ENCODE data around the gene RABEP1.

The RABEP1 gene

GRCh38 chr17:5344914-5345313, 62.8 kb downstream of the RABEP1 start:
- no peak overlapping the region for H3K4me3 ChIP-seq (ENCODE audit: low read depth, low read length)
- TF ChIP-seq CTCF (IDR thresholded peaks at IDR 0.05; ENCODE audit: borderline replicate concordance, insufficient read depth, low read depth, low read length) = no peak

- no peak for TF ChIP-seq CTCF (IDR thresholded peaks at IDR 0.05; ENCODE audit: borderline replicate concordance, insufficient read depth, low read depth, low read length)
- no peak overlapping the region for H3K4me3 ChIP-seq (ENCODE audit: low read depth, low read length)
These were observed 70.7 kb downstream of the RABEP1 start for GRCh38 chr17:5352681-5353289.

- no peak for TF ChIP-seq CTCF (IDR thresholded peaks at IDR 0.05; ENCODE audit: borderline replicate concordance, insufficient read depth, low read depth, low read length)
These were observed 72.2 kb downstream of the RABEP1 start for GRCh38 chr17:5354310-5354709.

GRCh38 chr17:5354886-5355415, 72.9 kb downstream of the RABEP1 start:
- H3K4me3 ChIP-seq (ENCODE audit: low read depth, low read length) = no peak overlapping the region
- TF ChIP-seq CTCF (IDR thresholded peaks at IDR 0.05; ENCODE audit: borderline replicate concordance, insufficient read depth, low read depth, low read length) = no peak

More at GRCh38 chr17:5354310-5354709, 72.2 kb downstream of the RABEP1 start:
- no peak overlapping the region for H3K4me3 ChIP-seq (ENCODE audit: low read depth, low read length)

GRCh38 chr17:5355421-5356129, 73.5 kb downstream of the RABEP1 start:
- no peak for TF ChIP-seq CTCF (IDR thresholded peaks at IDR 0.05; ENCODE audit: borderline replicate concordance, insufficient read depth, low read depth, low read length)
- no peak overlapping the region for H3K4me3 ChIP-seq (ENCODE audit: low read depth, low read length)

GRCh38 chr17:5361426-5361825, 79.3 kb downstream of the RABEP1 start:
- no peak for TF ChIP-seq CTCF (IDR thresholded peaks at IDR 0.05; ENCODE audit: borderline replicate concordance, insufficient read depth, low read depth, low read length)
- no peak overlapping the region for H3K4me3 ChIP-seq (ENCODE audit: low read depth, low read length)
